Measurements from ENCODE around the gene IBA57.

DNA sequence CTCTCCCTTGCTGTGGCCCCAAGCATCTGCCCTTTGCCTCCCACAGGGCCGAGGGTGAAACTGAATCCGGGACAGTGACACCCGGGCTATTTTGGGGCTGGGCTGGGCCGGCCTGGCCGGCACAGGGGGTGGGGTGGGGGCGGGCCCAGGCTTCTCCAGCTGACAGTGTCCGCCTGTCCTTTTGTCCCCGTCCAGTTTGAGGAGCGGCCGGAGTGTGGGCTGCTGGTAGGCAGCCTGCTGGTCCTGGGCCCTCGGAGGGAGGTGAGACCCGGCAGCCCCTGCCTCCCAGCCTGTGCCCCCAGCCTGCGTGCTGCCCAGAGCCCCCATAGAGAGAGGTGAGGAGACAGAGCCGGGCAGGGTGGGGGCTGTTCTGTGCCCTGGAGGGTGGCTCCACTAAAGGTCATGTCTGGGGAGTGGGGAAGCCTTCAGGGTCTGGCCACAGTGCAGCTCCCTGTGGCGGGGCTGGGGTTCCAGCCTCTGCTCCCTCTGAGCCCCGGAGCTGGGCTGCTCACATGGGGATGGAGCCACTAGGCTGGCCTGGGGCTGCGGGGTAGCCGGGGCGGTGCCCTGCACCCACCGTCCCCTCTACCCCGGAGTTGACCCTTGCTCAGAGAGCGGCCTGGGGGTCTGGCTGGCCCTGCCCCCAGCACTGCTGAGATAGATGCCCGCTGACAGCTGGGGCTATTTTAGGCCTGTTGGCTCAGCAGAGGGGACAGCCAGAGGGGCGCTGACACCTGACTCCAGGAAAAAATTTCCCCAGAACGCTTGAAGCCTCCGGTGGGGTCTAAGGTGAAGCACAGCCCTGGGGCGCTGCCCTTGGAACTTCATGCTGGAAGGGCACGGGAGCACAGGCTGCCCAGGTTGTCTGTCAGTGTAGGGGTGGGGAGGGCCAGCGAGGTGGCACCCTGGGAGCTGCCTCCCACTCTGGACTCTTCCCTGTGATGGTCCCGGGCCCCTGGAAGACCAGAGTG, 42.5 kb downstream of the IBA57 start, which contains the start of gene OBSCN:
- TF ChIP-seq, protein P1, sequence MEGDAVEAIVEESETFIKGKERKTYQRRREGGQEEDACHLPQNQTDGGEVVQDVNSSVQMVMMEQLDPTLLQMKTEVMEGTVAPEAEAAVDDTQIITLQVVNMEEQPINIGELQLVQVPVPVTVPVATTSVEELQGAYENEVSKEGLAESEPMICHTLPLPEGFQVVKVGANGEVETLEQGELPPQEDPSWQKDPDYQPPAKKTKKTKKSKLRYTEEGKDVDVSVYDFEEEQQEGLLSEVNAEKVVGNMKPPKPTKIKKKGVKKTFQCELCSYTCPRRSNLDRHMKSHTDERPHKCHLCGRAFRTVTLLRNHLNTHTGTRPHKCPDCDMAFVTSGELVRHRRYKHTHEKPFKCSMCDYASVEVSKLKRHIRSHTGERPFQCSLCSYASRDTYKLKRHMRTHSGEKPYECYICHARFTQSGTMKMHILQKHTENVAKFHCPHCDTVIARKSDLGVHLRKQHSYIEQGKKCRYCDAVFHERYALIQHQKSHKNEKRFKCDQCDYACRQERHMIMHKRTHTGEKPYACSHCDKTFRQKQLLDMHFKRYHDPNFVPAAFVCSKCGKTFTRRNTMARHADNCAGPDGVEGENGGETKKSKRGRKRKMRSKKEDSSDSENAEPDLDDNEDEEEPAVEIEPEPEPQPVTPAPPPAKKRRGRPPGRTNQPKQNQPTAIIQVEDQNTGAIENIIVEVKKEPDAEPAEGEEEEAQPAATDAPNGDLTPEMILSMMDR (IDR thresholded peaks at IDR 0.05) = no peak
- TF ChIP-seq POLR2A (IDR thresholded peaks at IDR 0.05; ENCODE audit: low read depth) (peak; percentile 79), POLR2AphosphoS5 (IDR thresholded peaks at IDR 0.05) (no peak), EP300 (IDR thresholded peaks at IDR 0.05) (no peak)

Measured in esophagus muscularis mucosa (tissue), 4 donors.